OCI-LY3 (cell line): ENCODE results near the gene EXD1.
A peak's percentile ranks its signal among the peaks of the same experiment; 100 is the strongest.

ENCODE experiments used
- H2AFZ ChIP-seq: fragments of 200-600, 300-600 bp; shearing (Covaris generic); 2 replicates; pipeline ENCODE4 v1.6.0; 2014; ENCODE audit warnings: antibody characterized with exemption, low read depth, low read length
- H3K27ac ChIP-seq: fragments of 200-600, 300-600 bp; sonication (generic); 2 replicates; pipeline ENCODE4 v1.5.1; 2014; ENCODE audit warnings: mild to moderate bottlenecking, low read length, moderate library complexity, mixed read lengths
- H3K27me3 ChIP-seq: fragments of 200-600, 300-600 bp; sonication (generic); 2 replicates; pipeline ENCODE4 v1.6.1; 2014; ENCODE audit warnings: low read depth, low read length, mixed read lengths
- H3K36me3 ChIP-seq: fragments of 200-600, 300-600 bp; sonication (generic); replicated peaks from 2 replicates; pipeline ENCODE3; 2014; ENCODE audit warnings: low read depth, low read length, mixed read lengths
- H3K4me1 ChIP-seq: fragments of 300-600, 200-600 bp; sonication (generic); 2 replicates; pipeline ENCODE4 v1.6.1; 2014; ENCODE audit warnings: low read length, mixed read lengths
- H3K4me2 ChIP-seq: fragments of 200-600, 300-600 bp; sonication (generic); 2 replicates; pipeline ENCODE4 v1.6.1; 2014; ENCODE audit warnings: low read length, mixed read lengths
- H3K4me3 ChIP-seq: fragments of 300-600, 200-600 bp; sonication (generic); 2 replicates; pipeline ENCODE4 v1.5.1; 2014; ENCODE audit warnings: antibody characterized with exemption, mild to moderate bottlenecking, low read length, moderate library complexity
- H3K79me2 ChIP-seq: fragments of 300-600, 200-600 bp; shearing (Covaris generic); 2 replicates; pipeline ENCODE4 v1.6.1; 2014; ENCODE audit warnings: mild to moderate bottlenecking, low read length, mixed read lengths
- H3K9ac ChIP-seq: fragments of 300-600, 200-600 bp; shearing (Covaris generic); 2 replicates; pipeline ENCODE4 v1.6.0; 2014; ENCODE audit warnings: mild to moderate bottlenecking, low read length, moderate library complexity
- H3K9me3 ChIP-seq: fragments of 200-600, 300-600 bp; shearing (Covaris generic); 2 replicates; pipeline ENCODE4 v1.6.1; 2014; ENCODE audit warnings: low read length, mixed read lengths; ENCODE audit not compliant: insufficient read depth
- H4K20me1 ChIP-seq: fragments of 200-600, 300-600 bp; sonication (generic); 2 replicates; pipeline ENCODE4 v1.6.1; 2016; ENCODE audit warnings: low read length, mixed read lengths; ENCODE audit not compliant: insufficient read depth
- EZH2phosphoT487 ChIP-seq: fragments of 200-600 bp; shearing (Covaris generic); IDR thresholded peaks from 2 replicates; pipeline ENCODE4 v1.6.1; 2018; ENCODE audit warnings: antibody characterized with exemption, mixed run types, low read depth
- TF ChIP-seq, protein P1 (sequence below): fragments of 200-600, 300-600 bp; sonication (generic); IDR thresholded peaks from 2 replicates; pipeline ENCODE4 v1.5.1; 2014; ENCODE audit warnings: antibody characterized with exemption, low read length, low read depth

The EXD1 gene

DNA sequence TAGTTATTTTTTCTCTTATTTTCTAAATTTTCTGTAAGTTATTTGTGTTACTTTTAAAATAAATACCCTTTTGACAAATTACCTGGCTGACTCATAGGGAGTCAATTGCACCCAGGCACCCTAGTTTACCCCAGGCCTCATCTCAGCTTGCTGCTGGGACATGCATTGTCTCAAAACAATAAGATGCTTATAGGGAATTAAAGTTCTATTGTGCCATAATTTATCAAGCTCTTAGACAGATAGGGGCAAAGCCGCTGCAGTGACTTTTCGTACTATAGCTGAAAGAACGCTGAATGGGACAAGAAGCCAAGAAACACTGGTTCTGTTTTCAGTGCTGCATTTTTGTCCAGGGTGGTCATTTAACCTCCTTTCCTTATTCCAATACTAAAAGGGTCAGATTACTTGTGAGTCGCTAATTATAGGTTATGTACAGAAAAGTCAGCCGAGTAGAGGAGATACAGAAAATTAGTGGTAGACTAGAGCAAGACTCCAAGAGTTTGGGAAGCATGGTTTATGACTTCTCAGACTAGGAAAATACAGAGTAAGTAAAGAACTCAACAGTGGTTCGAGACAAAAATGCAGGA lies 50.3 kb downstream of the EXD1 start:
- no peaks in the 10 kb centered on the region for H3K4me1 ChIP-seq
- no peaks in the 10 kb centered on the region for H3K27me3 ChIP-seq
- H3K27ac ChIP-seq, result no peak overlapping the region
- no peaks in the 10 kb centered on the region for H3K36me3 ChIP-seq
- H3K9me3 ChIP-seq, result no peaks in the 10 kb centered on the region
- no peaks in the 10 kb centered on the region for H4K20me1 ChIP-seq
- no peak for TF ChIP-seq EZH2phosphoT487
- TF ChIP-seq, protein P1, sequence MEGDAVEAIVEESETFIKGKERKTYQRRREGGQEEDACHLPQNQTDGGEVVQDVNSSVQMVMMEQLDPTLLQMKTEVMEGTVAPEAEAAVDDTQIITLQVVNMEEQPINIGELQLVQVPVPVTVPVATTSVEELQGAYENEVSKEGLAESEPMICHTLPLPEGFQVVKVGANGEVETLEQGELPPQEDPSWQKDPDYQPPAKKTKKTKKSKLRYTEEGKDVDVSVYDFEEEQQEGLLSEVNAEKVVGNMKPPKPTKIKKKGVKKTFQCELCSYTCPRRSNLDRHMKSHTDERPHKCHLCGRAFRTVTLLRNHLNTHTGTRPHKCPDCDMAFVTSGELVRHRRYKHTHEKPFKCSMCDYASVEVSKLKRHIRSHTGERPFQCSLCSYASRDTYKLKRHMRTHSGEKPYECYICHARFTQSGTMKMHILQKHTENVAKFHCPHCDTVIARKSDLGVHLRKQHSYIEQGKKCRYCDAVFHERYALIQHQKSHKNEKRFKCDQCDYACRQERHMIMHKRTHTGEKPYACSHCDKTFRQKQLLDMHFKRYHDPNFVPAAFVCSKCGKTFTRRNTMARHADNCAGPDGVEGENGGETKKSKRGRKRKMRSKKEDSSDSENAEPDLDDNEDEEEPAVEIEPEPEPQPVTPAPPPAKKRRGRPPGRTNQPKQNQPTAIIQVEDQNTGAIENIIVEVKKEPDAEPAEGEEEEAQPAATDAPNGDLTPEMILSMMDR, result no peak
- no peak overlapping the region for H2AFZ ChIP-seq
- no peak overlapping the region for H3K4me2 ChIP-seq
- H3K9ac ChIP-seq, result no peak overlapping the region
- H3K4me3 ChIP-seq, result no peak overlapping the region
- H3K79me2 ChIP-seq, result no peaks in the 10 kb centered on the region

DNA sequence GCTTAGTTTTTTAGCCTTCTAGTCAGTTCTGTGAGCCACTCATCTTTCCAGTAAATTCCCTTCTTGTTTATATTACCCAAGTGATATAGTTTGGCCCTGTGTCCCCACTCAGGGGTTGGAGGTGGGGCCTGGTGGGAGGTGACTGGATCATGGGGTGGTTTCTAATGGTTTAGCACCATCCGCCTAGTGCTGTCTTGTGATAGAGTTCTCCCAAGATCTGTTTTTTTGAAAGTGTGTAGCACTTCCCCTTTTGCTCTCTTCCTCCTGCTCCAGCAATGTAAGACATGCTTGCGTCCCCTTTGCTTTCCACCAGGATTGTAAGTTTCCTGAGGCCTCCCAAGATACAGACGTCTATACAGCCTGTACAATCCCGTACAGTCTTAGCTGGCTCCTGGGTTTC lies 60.8 kb downstream of the EXD1 start:
- no peaks in the 10 kb centered on the region for H3K9me3 ChIP-seq
- H3K36me3 ChIP-seq, result no peaks in the 10 kb centered on the region
- no peak overlapping the region for H3K9ac ChIP-seq
- TF ChIP-seq, protein P1, result no peak
- TF ChIP-seq EZH2phosphoT487, result no peak
- H3K79me2 ChIP-seq, result no peaks in the 10 kb centered on the region
- no peak overlapping the region for H3K27ac ChIP-seq
- peaks cover 5% of the 10 kb centered on the region; the same call in 1 of the 2 replicates for H3K4me1 ChIP-seq
- no peak overlapping the region for H3K4me2 ChIP-seq
- H3K27me3 ChIP-seq, result no peaks in the 10 kb centered on the region
- H3K4me3 ChIP-seq, result no peak overlapping the region
- H2AFZ ChIP-seq, result peak overlapping the region; percentile 92
- no peaks in the 10 kb centered on the region for H4K20me1 ChIP-seq

DNA sequence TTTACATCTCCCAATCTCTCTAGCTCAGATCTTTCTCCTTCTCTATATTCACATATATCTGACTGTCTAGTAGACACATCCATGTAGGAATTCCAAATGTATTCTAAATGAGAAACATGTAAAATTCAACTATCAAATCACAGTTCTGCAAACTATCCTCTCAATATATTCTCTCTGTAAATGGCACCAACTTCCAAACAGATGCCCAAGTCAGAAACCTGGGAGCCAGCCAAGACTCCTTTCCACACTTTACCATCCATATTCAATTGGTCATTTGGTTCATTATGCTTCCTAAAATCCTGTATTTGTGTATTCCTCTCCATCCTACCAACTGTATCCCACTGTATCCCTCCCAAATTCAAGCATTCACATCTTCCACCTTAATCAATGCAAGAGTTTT lies 61.5 kb downstream of the EXD1 start:
- H3K9ac ChIP-seq, result no peak overlapping the region
- H3K4me3 ChIP-seq, result no peak overlapping the region
- H3K4me2 ChIP-seq, result no peak overlapping the region
- no peaks in the 10 kb centered on the region for H3K36me3 ChIP-seq
- no peaks in the 10 kb centered on the region for H3K9me3 ChIP-seq
- no peak overlapping the region for H3K27ac ChIP-seq
- H3K27me3 ChIP-seq, result no peaks in the 10 kb centered on the region
- no peak overlapping the region for H2AFZ ChIP-seq
- no peaks in the 10 kb centered on the region for H3K79me2 ChIP-seq
- TF ChIP-seq, protein P1, result no peak
- no peak for TF ChIP-seq EZH2phosphoT487
- H4K20me1 ChIP-seq, result no peaks in the 10 kb centered on the region
- peaks cover 5% of the 10 kb centered on the region; the same call in 1 of the 2 replicates for H3K4me1 ChIP-seq

DNA sequence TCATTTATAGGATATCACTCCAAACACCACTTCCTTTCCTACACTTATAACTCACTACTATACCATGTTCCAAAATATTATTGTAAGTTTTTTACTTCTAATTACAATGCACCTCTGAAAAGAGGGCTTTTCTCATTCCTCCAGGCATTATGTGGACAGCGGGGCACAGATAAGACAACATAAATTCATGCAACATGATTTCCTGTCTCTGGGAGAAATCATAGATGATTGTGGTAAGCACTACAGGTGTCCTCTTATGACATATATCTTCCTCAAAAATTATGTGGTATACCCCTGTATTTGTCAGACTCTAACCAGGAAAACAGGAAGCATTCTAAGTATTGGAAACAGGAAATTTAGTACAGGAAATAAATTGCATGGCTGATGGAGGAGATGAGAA lies 68.8 kb downstream of the EXD1 start:
- no peak overlapping the region for H2AFZ ChIP-seq
- no peak overlapping the region for H3K9ac ChIP-seq
- no peaks in the 10 kb centered on the region for H3K9me3 ChIP-seq
- no peak for TF ChIP-seq EZH2phosphoT487
- TF ChIP-seq, protein P1, result no peak
- no peaks in the 10 kb centered on the region for H3K27me3 ChIP-seq
- H3K27ac ChIP-seq, result no peak overlapping the region
- no peak overlapping the region for H3K4me2 ChIP-seq
- no peaks in the 10 kb centered on the region for H3K4me1 ChIP-seq
- H3K36me3 ChIP-seq, result no peaks in the 10 kb centered on the region
- H3K79me2 ChIP-seq, result no peaks in the 10 kb centered on the region
- no peak overlapping the region for H3K4me3 ChIP-seq
- H4K20me1 ChIP-seq, result no peaks in the 10 kb centered on the region
